ENCODE data around the gene TTLL8.
A peak's percentile ranks its signal among the peaks of the same experiment; 100 is the strongest.

Gene TTLL8

DNA sequence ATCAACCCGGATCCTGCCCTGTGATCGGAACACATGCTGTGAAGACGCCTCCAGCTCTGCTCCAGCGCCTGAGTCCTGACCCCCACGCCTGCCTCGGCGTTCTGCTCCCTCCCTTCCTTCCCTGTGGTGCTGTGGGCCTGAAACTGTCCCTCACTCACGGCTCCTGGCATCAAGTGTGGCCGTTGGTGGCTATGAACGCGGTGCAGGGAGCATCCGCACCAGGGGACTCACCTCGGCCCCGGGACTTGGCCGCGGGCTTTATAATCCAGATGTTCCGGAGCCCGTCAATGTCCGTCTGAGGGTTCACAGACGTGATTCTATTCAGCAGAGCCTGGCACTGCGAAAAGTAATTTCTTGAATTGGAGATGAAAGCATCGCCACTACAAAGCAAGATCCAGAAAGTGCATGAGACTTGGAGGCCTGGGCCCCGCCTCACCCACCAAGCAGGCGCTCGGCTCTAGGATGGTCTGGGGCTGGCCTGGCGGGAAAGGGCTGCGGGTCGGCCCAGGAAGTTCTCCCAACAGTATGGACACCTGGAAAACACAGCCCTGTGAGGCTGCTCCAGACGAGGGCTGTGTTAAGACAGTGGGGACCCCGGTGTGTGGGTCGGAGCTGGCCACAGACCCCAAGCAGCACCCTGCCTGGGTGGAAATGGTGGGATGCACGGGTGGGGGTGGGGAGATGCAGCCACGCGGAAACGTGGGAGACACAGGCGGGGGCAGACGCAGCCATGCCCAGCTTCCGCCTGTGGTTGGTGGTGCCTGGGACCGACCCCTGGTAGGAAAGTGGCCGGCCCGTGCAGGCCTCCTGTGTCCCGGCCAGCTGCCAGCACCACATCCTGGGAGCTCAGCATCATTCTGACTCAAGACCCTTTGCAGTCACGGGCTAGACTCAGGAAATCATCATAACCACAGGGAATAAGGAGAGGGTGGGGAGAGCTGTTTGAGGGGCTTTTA is 23.7 kb downstream of the TTLL8 start:
- DNase-seq (ENCODE audit: low read depth): no peak
- peaks cover 17% of the 10 kb centered on the region for H3K9me3 ChIP-seq (ENCODE audit: control insufficient read depth, low read length)
- no peaks in the 10 kb centered on the region for H3K36me3 ChIP-seq (ENCODE audit: control insufficient read depth, insufficient read depth, low read length, severe bottlenecking)

DNA sequence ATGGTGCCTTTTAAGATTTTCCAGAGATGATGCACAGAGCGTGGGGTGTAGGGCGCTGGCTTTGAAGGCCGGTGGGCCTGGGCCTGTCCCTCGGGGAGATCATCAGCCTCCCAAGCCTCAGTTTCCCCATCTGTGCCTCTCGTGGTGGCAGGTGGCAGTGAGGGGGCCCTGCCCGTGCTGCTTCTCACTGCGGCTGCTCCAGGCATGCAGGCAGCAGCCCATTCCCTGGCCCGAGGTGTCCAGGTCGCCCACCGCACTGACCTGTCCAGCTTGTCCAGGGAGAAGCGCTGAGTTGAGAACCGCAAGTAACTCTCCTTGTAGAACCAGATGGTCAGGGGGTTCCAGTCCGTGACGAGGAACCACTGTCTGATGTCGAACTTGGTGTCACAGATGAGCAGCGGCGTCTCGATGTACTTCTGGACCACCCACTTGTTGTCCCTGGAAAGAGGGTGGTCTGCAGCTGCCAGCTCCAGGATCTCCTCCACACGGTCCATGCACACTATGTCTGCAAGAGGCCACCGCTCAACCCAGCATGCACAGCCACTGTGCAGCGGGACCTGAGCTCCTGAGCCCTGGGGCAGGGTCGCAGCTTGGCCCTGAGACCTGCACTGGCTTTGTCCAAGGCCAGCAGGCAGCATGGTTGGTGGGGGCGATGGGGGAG is 25.0 kb downstream of the TTLL8 start:
- peaks cover 15% of the 10 kb centered on the region for H3K27me3 ChIP-seq (replicated peaks; ENCODE audit: control insufficient read depth, insufficient read depth, low read length)
- H3K9me3 ChIP-seq (ENCODE audit: control insufficient read depth, low read length): peaks cover 4% of the 10 kb centered on the region
- no peak overlapping the region for H3K4me3 ChIP-seq (ENCODE audit: low read length)
- H3K36me3 ChIP-seq (ENCODE audit: control insufficient read depth, insufficient read depth, low read length, severe bottlenecking): no peaks in the 10 kb centered on the region
- no peak for DNase-seq (ENCODE audit: low read depth)
- no peaks in the 10 kb centered on the region for H3K4me1 ChIP-seq (ENCODE audit: control insufficient read depth, insufficient read depth, low read length)
- H3K9ac ChIP-seq (ENCODE audit: low read length): no peak overlapping the region

More for the DNA sequence above, 23.7 kb downstream of the TTLL8 start:
- Histone ChIP-seq H3K9ac (ENCODE audit: low read length) (no peak overlapping the region), H3K27me3 (replicated peaks; ENCODE audit: control insufficient read depth, insufficient read depth, low read length) (peaks cover 15% of the 10 kb centered on the region), H3K4me3 (ENCODE audit: low read length) (no peak overlapping the region), H3K4me1 (ENCODE audit: control insufficient read depth, insufficient read depth, low read length) (no peaks in the 10 kb centered on the region)

DNA sequence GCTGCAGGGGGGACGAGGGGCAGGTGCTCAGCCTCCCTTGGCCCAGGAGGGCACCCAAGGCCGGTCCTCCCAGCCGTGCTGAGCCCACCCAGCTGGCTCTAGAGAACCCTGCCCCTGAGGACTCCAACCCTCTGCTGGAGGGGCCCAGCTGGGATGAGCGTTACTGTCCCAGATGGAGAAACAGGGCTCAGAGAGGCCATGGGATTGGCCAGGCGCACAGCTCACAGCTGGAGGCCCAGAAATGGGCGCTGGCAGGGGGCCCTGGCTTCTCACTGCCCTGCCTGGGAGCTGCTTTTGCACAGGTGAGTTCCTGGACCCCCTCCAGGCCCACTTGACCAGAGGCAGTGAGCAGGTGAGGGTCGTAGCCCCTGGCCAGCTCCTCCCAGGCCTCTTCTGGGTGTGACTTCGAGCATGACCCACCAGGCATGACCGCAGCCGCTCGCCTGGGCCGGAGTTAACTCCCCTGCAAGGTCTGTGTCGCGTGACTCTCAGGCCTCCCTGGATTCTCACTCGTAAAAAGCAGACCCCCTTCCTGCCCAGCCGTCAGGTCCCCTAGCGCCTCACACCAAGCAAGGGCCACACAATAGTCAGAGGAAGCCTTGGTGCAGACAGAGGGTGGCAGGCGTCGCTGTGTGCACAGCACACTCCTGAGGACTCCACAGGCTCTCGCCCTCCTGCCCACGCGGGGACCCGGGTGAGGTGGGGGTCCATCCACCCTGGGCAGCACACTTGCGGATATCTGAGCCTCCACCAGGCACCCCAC is 25.8 kb downstream of the TTLL8 start:
- Histone ChIP-seq H3K4me3 (ENCODE audit: low read length) (no peak overlapping the region), H3K9ac (ENCODE audit: low read length) (no peak overlapping the region), H3K9me3 (ENCODE audit: control insufficient read depth, low read length) (no peaks in the 10 kb centered on the region), H3K27me3 (replicated peaks; ENCODE audit: control insufficient read depth, insufficient read depth, low read length) (peaks cover 20% of the 10 kb centered on the region), H3K4me1 (ENCODE audit: control insufficient read depth, insufficient read depth, low read length) (no peaks in the 10 kb centered on the region), H3K36me3 (ENCODE audit: control insufficient read depth, insufficient read depth, low read length, severe bottlenecking) (no peaks in the 10 kb centered on the region)
- DNase-seq (ENCODE audit: low read depth): no peak

DNA sequence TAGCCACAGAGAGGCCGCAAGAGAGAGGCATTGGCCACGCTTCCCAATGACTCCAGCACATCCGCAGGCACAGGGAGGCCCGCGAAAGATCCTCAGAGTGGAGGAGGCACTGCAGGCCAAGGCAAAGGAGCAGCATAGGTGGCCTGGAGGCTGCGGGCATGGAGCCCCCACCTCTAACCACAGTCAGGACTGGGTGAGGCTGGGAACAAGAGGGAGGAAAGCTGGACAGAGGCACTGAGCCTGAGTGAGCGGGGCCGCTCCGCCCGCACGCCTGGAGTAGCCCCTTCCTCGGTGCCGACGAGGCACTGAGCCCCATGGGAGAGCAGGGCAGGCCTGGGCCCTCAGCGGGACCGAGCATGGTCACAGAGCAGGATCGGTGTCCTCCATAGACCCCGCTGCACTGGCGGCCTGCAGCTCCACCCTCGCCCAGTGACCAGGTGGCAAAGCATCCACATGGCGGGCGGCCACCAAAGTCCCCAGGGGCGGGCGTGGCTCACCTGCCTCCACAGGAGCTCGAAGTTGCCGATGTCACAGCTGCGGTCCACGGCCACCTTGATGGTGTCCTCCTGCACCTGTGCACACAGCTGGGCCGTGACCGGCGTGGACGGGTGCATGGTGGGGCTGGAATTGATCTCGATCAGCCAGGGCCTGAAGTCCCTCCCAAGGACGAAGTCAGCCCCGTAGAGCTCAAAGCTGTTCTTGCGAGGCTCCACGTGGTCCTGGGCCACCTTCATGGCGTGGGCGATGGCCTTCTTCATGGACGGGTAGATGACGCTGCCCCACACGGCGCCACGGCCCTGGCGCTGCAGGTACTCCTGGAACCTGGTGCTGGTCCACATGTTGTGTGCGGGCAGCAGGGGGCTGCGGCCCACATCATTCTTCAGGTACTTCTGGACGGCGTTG is 26.7 kb downstream of the TTLL8 start:
- no peak overlapping the region for H3K4me3 ChIP-seq (ENCODE audit: low read length)
- peaks cover 23% of the 10 kb centered on the region for H3K27me3 ChIP-seq (replicated peaks; ENCODE audit: control insufficient read depth, insufficient read depth, low read length)
- no peaks in the 10 kb centered on the region for H3K4me1 ChIP-seq (ENCODE audit: control insufficient read depth, insufficient read depth, low read length)
- no peaks in the 10 kb centered on the region for H3K9me3 ChIP-seq (ENCODE audit: control insufficient read depth, low read length)
- DNase-seq (ENCODE audit: low read depth): no peak
- H3K36me3 ChIP-seq (ENCODE audit: control insufficient read depth, insufficient read depth, low read length, severe bottlenecking): no peaks in the 10 kb centered on the region
- no peak overlapping the region for H3K9ac ChIP-seq (ENCODE audit: low read length)

DNA sequence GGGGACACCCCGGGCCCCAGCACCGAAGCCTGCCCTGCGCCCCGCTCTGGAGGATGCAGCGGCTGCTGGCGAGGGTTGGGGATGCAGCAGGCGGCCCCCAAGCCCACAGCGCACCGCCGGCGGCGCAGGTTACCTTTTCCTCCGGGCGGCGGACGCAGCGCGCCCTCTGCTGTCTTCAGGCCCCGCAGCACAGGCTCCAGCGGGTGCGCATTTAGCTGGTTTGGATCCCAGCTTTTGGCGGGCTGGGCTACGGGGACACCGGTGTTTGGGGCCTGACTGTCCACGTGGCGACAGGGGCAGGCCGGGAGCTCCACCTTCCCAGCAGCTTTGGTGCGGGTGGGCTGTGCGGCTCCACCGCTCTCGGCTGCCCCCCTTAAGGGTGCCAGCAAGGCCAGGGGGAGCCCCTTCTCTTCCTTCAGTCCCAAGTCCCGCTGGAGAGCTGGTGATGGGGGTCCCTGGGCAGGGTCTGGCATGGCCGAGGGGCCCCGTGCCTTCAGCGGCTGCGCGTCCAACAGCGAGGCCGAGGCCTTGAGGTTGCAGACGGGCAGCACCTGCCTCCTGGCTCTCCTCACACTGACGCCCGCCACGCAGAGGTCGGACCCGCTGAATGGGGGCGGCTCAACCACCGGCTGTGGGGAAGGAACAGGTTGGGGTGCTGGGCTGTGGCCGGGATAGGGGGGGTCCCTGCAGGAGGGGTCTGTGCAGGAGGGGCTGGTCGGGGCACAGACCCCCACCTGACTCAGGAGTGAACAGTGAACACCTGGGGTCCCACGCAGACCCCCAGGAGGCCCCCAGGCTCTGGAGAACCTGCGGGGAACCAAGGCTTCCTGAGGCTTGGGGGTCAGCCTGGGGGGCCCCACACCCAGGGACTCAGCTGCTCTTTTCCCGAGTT is 27.6 kb downstream of the TTLL8 start:
- Histone ChIP-seq H3K9me3 (ENCODE audit: control insufficient read depth, low read length) (no peaks in the 10 kb centered on the region), H3K9ac (ENCODE audit: low read length) (no peak overlapping the region), H3K27me3 (replicated peaks; ENCODE audit: control insufficient read depth, insufficient read depth, low read length) (peaks cover 27% of the 10 kb centered on the region), H3K4me1 (ENCODE audit: control insufficient read depth, insufficient read depth, low read length) (no peaks in the 10 kb centered on the region), H3K4me3 (ENCODE audit: low read length) (no peak overlapping the region), H3K36me3 (ENCODE audit: control insufficient read depth, insufficient read depth, low read length, severe bottlenecking) (no peaks in the 10 kb centered on the region)
- peak; percentile 85 for DNase-seq (ENCODE audit: low read depth)

DNA sequence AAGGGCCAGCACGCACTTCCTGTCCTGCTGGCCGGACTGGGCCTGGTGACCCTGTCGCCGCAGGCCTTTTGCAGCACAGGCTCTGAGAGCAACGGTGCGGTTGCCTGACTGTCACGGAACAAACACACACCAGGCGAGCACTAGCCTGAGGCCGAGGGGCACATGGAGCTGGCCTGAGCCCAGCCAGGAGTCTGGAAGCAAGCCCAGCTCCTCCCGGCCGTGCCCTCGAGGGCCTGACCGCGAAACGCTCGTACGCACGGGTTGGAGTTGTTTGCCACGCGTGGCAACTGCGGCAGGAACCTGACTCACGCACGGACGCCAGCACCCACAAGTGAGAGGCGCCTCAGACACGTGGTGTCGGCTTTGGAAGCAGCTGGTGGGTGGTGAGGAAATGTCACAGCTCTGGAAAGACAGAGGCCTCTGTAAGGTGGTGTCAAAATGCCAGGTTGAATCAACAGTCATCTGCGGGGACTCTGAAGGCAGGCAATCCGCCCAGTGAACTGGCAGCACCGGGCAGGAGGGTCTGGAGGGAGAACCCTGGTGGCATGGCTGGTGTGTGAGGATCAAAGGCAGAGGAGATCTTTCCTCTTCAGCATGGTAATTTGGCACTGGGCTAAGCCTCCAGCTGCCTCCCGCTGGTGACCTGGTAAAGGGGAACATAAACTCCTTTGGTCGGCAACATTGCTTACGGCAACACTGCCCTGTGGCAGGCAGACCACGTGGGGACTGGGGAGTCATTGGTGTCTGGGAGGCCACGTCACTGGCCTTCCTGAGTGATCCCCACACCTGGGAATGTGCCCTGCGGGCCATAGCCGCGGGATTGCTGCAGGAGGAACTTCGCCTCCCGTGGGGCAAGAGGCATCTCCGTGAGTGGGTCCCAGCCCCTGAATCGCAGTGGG is 30.2 kb downstream of the TTLL8 start:
- H3K36me3 ChIP-seq (ENCODE audit: control insufficient read depth, insufficient read depth, low read length, severe bottlenecking): no peaks in the 10 kb centered on the region
- no peak overlapping the region for H3K9ac ChIP-seq (ENCODE audit: low read length)
- peaks cover 37% of the 10 kb centered on the region for H3K27me3 ChIP-seq (replicated peaks; ENCODE audit: control insufficient read depth, insufficient read depth, low read length)
- no peak overlapping the region for H3K4me3 ChIP-seq (ENCODE audit: low read length)
- no peaks in the 10 kb centered on the region for H3K4me1 ChIP-seq (ENCODE audit: control insufficient read depth, insufficient read depth, low read length)
- no peaks in the 10 kb centered on the region for H3K9me3 ChIP-seq (ENCODE audit: control insufficient read depth, low read length)
- no peak for DNase-seq (ENCODE audit: low read depth)

DNA sequence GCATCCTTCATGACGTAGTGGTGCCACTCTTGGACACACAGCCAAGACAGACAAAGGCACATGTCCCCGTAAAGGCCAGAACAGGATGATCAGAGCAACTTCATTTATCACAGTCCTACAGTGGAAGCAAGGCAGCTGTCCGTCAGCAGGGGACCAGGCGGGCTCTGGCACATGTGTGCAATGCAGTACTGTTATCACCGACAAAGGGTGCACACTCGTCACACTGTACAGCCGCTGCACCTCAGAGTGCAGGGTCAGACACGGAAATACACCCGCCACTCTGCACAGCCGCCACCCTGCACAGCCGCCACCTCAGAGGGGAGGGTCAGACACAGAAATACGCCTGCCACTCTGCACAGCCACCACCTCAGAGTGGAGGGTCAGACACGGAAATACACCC is 32.1 kb downstream of the TTLL8 start:
- DNase-seq (ENCODE audit: low read depth): no peak
- Histone ChIP-seq H3K4me1 (ENCODE audit: control insufficient read depth, insufficient read depth, low read length) (no peaks in the 10 kb centered on the region), H3K9me3 (ENCODE audit: control insufficient read depth, low read length) (no peaks in the 10 kb centered on the region), H3K36me3 (ENCODE audit: control insufficient read depth, insufficient read depth, low read length, severe bottlenecking) (no peaks in the 10 kb centered on the region), H3K4me3 (ENCODE audit: low read length) (no peak overlapping the region), H3K9ac (ENCODE audit: low read length) (no peak overlapping the region), H3K27me3 (replicated peaks; ENCODE audit: control insufficient read depth, insufficient read depth, low read length) (peaks cover 43% of the 10 kb centered on the region)

DNA sequence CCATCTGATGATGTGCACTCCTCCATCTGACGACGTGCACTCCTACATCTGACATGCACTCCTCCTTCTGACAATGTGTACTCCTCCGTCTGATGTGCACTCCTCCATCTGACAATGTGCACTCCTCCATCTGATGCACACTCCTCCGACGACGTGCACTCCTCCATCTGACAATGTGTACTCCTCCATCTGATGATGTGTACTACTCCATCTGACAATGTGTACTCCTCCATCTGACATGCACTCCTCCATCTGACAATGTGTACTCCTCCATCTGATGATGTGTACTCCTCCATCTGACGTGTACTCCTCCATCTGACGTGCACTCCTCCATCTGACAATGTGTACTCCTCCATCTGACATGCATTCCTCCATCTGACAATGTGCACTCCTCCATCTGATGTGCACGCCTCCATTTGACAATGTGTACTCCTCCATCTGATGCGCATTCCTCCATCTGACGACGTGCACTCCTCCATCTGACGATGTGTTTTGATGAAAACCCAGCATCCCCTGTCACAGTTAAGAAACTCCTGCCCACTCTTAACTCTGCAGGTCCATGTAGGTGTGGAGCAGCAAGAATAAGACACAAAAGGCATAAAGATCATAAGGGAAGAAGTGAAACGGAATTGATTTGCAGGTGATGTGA is 35.8 kb downstream of the TTLL8 start:
- no peak overlapping the region for H3K4me3 ChIP-seq (ENCODE audit: low read length)
- H3K4me1 ChIP-seq (ENCODE audit: control insufficient read depth, insufficient read depth, low read length): no peaks in the 10 kb centered on the region
- DNase-seq (ENCODE audit: low read depth): no peak
- H3K9me3 ChIP-seq (ENCODE audit: control insufficient read depth, low read length): peaks cover 17% of the 10 kb centered on the region
- no peak overlapping the region for H3K9ac ChIP-seq (ENCODE audit: low read length)
- H3K27me3 ChIP-seq (replicated peaks; ENCODE audit: control insufficient read depth, insufficient read depth, low read length): peaks cover 55% of the 10 kb centered on the region
- H3K36me3 ChIP-seq (ENCODE audit: control insufficient read depth, insufficient read depth, low read length, severe bottlenecking): no peaks in the 10 kb centered on the region

DNA sequence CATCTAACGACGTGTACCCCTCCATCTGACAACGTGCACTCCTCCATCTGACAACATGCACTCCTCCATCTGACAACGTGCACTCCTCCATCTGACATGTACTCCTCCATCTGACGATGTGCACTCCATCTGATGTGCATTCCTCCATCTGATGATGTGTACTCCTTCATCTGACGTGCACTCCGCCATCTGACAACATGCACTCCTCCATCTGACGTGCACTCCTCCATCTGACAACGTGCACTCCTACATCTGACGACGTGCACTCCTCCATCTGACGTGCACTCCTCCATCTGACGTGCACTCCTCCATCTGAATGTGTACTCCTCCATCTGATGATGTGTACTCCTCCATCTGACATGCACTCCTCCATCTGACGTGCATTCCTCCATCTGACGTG is 37.5 kb downstream of the TTLL8 start:
- Histone ChIP-seq H3K9ac (ENCODE audit: low read length) (no peak overlapping the region), H3K4me1 (ENCODE audit: control insufficient read depth, insufficient read depth, low read length) (no peaks in the 10 kb centered on the region), H3K9me3 (ENCODE audit: control insufficient read depth, low read length) (peaks cover 17% of the 10 kb centered on the region), H3K4me3 (ENCODE audit: low read length) (no peak overlapping the region), H3K36me3 (ENCODE audit: control insufficient read depth, insufficient read depth, low read length, severe bottlenecking) (no peaks in the 10 kb centered on the region), H3K27me3 (replicated peaks; ENCODE audit: control insufficient read depth, insufficient read depth, low read length) (peaks cover 56% of the 10 kb centered on the region)
- no peak for DNase-seq (ENCODE audit: low read depth)

Data from adipocyte (in vitro differentiated cells).